Sciatic nerve (tissue), 2 donors: Measurements from ENCODE around the gene TBCE. TPM values are rescaled to one million over a fixed set of nuclear protein-coding genes. Genes with fewer than 3 reads are reported as not detected.

Experiments
- ATAC-seq: fragments of 200-7000 bp; cut with Tn5 transposase; one replicate; pipeline ENCODE4 v1.9.1; 2020; ENCODE audit warnings: mild to moderate bottlenecking, moderate library complexity
- DNase-seq: peaks from one replicate; pipeline ENCODE4 v3.0.0-alpha.2; 2020; ENCODE audit warnings: low spot score
- intact Hi-C: fragments of 100-400 bp; cut with DNase I; formaldehyde crosslinking; loops from one replicate; pipeline ENCODE4 v1.14.2; 2022
- total RNA-seq: library from RNA; stranded (reverse); fragmentation: NEBNext Ultra II Directional; extraction: Animal tissue kit (Norgen Biotek cat#: 25700); gene quantifications from one replicate; pipeline ENCODE4 v1.2.1, GENCODE V29; 2021
- donor health status: DM: no; HTN: no; CAD: no.
- donor health status: DM: no; HTN: no; CAD: no.

The TBCE gene, protein sequence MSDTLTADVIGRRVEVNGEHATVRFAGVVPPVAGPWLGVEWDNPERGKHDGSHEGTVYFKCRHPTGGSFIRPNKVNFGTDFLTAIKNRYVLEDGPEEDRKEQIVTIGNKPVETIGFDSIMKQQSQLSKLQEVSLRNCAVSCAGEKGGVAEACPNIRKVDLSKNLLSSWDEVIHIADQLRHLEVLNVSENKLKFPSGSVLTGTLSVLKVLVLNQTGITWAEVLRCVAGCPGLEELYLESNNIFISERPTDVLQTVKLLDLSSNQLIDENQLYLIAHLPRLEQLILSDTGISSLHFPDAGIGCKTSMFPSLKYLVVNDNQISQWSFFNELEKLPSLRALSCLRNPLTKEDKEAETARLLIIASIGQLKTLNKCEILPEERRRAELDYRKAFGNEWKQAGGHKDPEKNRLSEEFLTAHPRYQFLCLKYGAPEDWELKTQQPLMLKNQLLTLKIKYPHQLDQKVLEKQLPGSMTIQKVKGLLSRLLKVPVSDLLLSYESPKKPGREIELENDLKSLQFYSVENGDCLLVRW
- total RNA-seq = 27.9 TPM

DNA sequence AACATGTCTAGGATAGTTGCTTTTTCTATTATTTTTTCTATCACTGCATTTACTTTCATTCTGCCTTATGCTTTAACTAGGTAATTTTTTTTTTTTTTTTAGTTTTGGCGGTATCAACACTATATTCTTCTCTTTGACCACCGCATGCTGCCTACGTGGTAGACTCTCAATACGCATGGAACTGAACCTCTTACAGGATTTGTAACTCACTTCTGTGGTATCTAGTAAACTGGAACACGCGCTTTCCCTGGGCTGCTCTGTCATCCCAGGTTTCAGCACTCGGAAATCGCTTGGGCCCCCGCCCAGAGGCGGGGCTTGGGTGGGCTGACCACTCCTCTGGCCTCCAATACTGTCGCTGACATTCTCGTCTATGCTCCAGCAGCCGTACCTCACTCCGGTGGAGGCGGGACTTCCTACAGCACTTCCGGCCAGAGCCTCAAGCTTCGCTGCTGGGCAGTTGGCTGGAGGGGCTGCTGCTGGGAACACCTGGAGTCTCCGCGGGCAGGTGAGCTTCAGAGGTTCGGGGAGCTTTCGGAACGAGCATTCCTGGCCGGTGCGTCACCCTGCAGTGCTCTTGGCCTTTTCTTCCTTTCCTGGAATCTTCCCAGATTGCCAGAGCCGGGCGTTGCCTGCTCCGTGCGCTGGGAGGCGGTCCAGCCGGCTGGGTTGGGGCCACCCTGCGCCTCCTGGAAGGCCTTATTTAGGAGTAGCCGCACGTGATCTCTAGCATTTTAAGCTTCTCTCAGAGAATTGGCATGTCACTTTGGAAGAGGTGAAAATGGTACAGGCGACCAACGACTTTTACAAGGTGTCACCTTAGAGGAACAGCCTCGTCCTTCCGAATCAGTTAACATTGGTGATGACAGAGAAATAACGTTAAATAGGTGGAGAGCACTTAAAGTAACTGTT is at the start of gene TBCE:
Gene TBCE (plus strand): TSS at position 428 of the 909 bp plus-strand sequence. CDS start 12,623 bp downstream, outside the sequence.
- intact Hi-C loops = no loop called here
- DNase-seq (peak; percentile 97), ATAC-seq (peak; percentile 100)

GRCh38 chr1:235319255-235319654 is 48.0 kb upstream of the TBCE start:
- intact Hi-C loops = no loop called here
- ATAC-seq = no peak
- no peak for DNase-seq

GRCh38 chr1:235320521-235321179 is 46.6 kb upstream of the TBCE start:
- DNase-seq = no peak
- intact Hi-C loops = no loop called here
- ATAC-seq = no peak

GRCh38 chr1:235324296-235324695 is 42.9 kb upstream of the TBCE start:
- intact Hi-C loops = no loop called here

GRCh38 chr1:235325139-235325538 is 42.1 kb upstream of the TBCE start:
- ATAC-seq = no peak
- intact Hi-C loops = no loop called here
- DNase-seq = no peak

More at GRCh38 chr1:235324296-235324695, 42.9 kb upstream of the TBCE start:
- ATAC-seq (no peak), DNase-seq (no peak)

GRCh38 chr1:235325854-235326253 is 41.4 kb upstream of the TBCE start:
- no peak for DNase-seq
- intact Hi-C loops = no loop called here
- no peak for ATAC-seq

GRCh38 chr1:235326719-235327558 is 40.3 kb upstream of the TBCE start:
- DNase-seq (peak; percentile 68), ATAC-seq (no peak)
- intact Hi-C loops = no loop called here

DNA sequence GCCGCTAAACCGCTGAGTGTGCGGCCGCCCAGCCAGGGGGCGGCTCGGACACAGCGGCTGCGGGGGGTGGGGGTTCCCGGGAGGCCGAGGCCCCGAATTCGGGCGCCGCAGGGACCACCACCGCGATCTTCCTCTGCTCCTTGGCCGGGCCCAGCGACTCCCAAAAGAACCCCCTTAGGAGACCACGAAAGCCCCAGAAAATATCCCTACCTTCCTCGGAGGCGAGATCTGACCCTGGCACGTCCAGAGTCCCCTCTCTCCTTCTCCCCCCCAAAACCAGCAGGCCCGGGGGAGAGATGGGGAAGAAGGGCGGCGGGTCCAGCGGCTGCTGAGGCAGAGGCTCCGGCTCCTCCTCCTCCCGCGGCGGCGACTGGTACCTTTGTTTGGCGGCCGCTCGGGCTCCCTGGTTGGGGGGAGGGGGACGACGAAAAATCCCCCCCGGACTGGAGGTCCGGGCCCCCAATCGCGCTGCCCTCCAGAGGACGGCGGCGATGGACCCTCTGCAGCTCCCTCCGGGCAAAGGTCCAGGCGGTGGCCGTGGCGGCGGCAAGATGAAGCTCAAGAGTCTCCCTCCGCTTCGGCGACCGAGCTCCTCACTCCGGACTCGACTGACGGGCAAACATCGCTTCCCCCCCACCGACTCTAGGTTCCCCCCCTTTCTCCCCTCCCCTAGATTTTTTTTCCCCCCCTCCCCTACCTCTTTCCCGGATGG is 39.5 kb upstream of the TBCE start, which contains the start of gene ARID4B:
Gene ARID4B (minus strand): TSS at position 621 of the 712 bp plus-strand sequence. CDS start 1,260 bp downstream, outside the sequence.
- peak; percentile 92 for DNase-seq
- intact Hi-C loops = no loop called here
- ATAC-seq = peak; percentile 19

- ATAC-seq (peak; percentile 97), DNase-seq (peak; percentile 99)
- intact Hi-C loops = no loop called here
Observed at GRCh38 chr1:235328271-235329138, 38.7 kb upstream of the TBCE start, which contains the start of gene GGPS1. Gene GGPS1, plus strand, starts transcription at chr1:235328570. Its CDS starts 6,695 bp downstream, at chr1:235335265.

GRCh38 chr1:235329139-235329902 is 37.9 kb upstream of the TBCE start:
- DNase-seq (no peak), ATAC-seq (no peak)

GRCh38 chr1:235330918-235331285 is 36.3 kb upstream of the TBCE start:
- no peak for DNase-seq
- intact Hi-C loops = no loop called here
- no peak for ATAC-seq

More at GRCh38 chr1:235329139-235329902, 37.9 kb upstream of the TBCE start:
- intact Hi-C loops = no loop called here

DNA sequence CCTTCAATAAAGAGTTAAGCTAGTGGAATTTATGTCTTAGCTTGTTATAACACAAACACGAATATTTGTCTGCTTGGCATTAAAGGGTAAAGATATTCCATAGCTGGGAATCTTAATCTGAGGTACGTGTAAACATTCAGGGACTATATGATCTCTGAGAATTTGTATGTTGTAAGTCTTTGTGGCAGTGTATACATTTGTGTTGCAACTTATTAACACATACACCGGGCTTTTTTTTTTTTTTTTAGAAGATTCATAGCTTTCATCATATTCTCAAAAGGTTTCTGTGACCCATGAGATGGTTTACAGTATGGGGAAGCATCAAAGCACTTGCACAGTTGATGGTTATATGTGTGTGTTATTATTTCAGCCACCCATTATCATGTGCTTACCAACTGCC is 35.8 kb upstream of the TBCE start:
- intact Hi-C loops = no loop called here
- ATAC-seq (no peak), DNase-seq (no peak)

GRCh38 chr1:235336903-235337302 is 30.3 kb upstream of the TBCE start:
- intact Hi-C loops = no loop called here
- no peak for DNase-seq
- no peak for ATAC-seq

- DNase-seq = no peak
- no peak for ATAC-seq
- intact Hi-C loops = no loop called here
Observed at GRCh38 chr1:235339746-235340145, 27.5 kb upstream of the TBCE start.

GRCh38 chr1:235341334-235341733 is 25.9 kb upstream of the TBCE start:
- ATAC-seq (no peak), DNase-seq (no peak)
- intact Hi-C loops = no loop called here

DNA sequence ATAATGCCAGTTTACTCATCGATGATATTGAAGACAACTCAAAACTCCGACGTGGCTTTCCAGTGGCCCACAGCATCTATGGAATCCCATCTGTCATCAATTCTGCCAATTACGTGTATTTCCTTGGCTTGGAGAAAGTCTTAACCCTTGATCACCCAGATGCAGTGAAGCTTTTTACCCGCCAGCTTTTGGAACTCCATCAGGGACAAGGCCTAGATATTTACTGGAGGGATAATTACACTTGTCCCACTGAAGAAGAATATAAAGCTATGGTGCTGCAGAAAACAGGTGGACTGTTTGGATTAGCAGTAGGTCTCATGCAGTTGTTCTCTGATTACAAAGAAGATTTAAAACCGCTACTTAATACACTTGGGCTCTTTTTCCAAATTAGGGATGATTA is 25.2 kb upstream of the TBCE start:
- ATAC-seq (no peak), DNase-seq (no peak)
- intact Hi-C loops = no loop called here
